Ovary (tissue), 3 donors: Measurements from ENCODE around the gene BAHCC1.

ENCODE experiments used
- POLR2A ChIP-seq: fragments of 450-650 bp; IDR thresholded peaks from one replicate; pipeline ENCODE4 v1.6.1; 2017; ENCODE audit warnings: antibody characterized with exemption, mild to moderate bottlenecking, moderate library complexity
- TF ChIP-seq, protein P1 (sequence below), 3 donors: fragments of 450-650 bp in 2 of 3; fragments of 200-600 bp in 1 of 3; IDR thresholded peaks; one replicate each; pipeline versions ENCODE4 v1.5.1 to v1.8.0; 2016 to 2022; ENCODE audit warnings: antibody characterized with exemption in 3 of 3, mild to moderate bottlenecking in 1 of 3
- donor health status: DM: no; HTN: no; CAD: no.

DNA sequence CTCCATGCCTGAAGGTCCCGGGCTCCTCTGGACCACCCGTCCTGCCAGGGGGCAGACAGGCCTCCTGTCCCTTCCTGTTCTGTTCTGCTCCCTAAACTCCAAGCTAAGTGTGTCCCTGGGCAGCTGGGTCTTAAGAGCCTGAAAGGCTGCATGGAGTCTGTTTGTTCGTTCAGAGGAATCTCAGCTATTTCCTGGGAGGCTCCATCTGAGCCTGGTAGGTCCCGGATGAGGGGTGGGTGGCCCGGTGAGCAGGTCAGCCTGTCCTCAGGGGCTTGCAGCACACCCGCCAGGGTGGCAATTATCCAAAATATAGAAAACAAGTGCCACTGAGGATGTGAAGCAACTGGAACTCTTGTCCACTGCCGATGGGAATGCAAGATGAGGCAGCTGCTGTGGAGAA, 104.8 kb downstream of the BAHCC1 start:
- no peak for TF ChIP-seq POLR2A
- TF ChIP-seq, protein P1, sequence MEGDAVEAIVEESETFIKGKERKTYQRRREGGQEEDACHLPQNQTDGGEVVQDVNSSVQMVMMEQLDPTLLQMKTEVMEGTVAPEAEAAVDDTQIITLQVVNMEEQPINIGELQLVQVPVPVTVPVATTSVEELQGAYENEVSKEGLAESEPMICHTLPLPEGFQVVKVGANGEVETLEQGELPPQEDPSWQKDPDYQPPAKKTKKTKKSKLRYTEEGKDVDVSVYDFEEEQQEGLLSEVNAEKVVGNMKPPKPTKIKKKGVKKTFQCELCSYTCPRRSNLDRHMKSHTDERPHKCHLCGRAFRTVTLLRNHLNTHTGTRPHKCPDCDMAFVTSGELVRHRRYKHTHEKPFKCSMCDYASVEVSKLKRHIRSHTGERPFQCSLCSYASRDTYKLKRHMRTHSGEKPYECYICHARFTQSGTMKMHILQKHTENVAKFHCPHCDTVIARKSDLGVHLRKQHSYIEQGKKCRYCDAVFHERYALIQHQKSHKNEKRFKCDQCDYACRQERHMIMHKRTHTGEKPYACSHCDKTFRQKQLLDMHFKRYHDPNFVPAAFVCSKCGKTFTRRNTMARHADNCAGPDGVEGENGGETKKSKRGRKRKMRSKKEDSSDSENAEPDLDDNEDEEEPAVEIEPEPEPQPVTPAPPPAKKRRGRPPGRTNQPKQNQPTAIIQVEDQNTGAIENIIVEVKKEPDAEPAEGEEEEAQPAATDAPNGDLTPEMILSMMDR (IDR thresholded peaks at IDR 0.05): no peak
